Fibroblast of pulmonary artery (primary cell): ENCODE measurements around the gene MAP3K2.
"Not testable (repeated sequence)": the region's sequence is repeated elsewhere in the genome, so short reads cannot be mapped to it uniquely, and the experiment has no call there.

ENCODE experiments used
- DNase-seq: peaks from one replicate; pipeline ENCODE4 v3.0.0-alpha.2; 2010; ENCODE audit warnings: low read depth
- H3K4me3 ChIP-seq: replicated peaks from 2 replicates; pipeline ENCODE4 v1.5.1; 2011; ENCODE audit warnings: low read depth, mild to moderate bottlenecking, control low read depth, low read length, moderate library complexity
- TF ChIP-seq, protein P1 (sequence below): IDR thresholded peaks from 2 replicates; pipeline ENCODE4 v1.5.1; 2011; ENCODE audit warnings: mild to moderate bottlenecking, control low read depth, low read length, inconsistent platforms; ENCODE audit errors: missing control alignments

Gene MAP3K2

DNA sequence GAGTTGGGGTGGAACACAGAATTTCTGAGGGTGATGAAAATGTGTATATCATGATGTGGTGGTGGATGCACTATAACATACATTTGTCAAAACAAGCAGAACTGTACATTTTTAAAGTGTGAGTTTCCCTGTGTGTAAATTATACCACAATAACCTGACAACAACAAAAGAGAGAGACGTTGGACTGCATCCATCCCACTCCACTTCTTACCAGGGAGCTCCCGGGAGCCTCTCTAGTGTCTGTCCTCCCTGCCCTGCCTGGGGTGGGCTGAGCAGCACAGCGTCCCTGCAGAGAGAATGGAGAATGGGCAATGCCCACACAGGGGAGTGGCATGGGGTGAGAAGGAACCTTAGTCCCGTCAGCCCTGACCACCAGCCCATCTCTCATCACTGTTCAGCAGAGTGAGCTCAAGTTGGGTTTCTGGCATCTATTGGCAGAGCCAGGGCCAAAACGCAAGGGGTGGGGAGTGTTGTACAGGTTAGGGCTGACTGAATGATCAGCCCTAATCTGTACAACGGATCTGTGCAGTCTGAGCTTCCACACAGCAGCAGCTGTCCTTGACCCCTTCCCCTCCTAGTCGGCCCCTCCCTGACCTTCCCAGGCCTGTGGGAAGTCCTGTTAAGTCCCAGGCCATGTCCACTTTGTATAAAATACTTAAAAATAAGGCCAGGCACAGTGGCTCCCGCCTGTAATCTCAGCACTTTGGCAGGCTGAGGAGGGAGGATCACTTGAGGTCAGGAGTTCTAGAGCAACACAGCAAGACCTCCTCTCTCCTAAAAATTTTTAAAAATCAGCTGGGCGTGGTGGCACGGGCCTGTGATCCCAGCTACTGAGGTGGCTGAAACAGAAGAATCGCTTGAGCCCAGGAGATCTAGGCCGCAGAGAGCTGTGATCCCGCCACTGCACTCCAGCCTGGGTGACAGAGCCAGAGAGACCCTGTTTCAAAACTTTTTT, 27.1 kb upstream of the MAP3K2 start:
- DNase-seq = no peak
- no peak overlapping the region for H3K4me3 ChIP-seq
- TF ChIP-seq, protein P1, sequence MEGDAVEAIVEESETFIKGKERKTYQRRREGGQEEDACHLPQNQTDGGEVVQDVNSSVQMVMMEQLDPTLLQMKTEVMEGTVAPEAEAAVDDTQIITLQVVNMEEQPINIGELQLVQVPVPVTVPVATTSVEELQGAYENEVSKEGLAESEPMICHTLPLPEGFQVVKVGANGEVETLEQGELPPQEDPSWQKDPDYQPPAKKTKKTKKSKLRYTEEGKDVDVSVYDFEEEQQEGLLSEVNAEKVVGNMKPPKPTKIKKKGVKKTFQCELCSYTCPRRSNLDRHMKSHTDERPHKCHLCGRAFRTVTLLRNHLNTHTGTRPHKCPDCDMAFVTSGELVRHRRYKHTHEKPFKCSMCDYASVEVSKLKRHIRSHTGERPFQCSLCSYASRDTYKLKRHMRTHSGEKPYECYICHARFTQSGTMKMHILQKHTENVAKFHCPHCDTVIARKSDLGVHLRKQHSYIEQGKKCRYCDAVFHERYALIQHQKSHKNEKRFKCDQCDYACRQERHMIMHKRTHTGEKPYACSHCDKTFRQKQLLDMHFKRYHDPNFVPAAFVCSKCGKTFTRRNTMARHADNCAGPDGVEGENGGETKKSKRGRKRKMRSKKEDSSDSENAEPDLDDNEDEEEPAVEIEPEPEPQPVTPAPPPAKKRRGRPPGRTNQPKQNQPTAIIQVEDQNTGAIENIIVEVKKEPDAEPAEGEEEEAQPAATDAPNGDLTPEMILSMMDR = no peak

DNA sequence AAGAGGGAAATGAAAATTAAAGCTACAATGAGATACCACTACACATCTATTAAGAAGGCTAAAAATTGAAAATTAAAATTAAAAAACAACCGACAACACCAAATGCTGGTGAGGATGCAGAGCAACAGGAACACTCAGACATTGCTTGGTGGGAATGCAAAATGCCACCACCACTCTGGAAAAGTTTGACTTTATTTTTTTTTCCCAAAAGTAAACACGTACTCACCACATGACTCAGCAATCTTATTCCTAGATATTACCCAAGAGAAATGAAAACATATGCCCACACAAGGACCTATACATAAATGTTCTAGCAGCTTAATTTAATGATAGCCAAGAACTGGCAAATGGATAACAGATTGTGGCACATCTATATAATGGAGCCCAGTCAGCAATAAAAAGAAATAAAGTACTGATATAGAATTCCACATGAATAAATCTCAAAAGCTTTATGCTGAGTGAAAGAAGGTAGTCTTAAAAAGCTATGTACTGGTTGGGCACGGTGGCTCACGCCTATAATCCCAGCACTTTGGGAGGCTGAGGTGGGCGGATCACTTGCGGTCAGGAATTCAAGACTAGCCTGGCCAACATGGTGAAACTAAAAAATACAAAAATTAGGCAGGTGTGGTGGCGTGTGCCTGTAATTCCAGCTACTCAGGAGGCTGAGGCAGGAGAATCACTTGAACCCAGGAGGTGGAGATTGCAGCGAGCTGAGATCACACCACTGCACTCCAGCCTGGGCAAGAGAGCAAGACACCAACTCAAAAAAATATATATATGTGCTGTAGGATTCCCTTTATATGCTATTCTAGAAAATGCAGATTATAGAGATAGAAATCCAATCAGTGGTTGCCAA, 26.2 kb upstream of the MAP3K2 start:
- peak; percentile 71 for DNase-seq
- no peak overlapping the region for H3K4me3 ChIP-seq
- TF ChIP-seq, protein P1 = no peak

DNA sequence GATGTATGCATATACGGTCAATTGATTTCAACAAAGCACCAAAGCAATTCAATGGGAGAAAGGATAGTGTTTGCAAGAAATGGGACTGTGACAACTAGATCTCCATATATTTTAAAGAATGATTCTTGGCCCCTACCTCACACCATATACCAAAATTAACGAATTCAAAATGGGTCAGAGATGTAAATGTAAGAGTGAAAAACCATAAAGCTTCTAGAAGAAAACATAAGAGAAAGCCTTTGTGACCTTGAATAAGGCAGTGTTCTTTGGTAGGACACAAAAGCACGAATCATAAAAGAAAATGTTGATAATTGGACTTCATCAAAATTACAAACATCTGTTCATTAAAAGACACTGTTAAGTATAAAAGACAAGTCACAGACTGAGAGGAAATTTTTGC, 25.4 kb upstream of the MAP3K2 start:
- no peak for DNase-seq
- no peak overlapping the region for H3K4me3 ChIP-seq
- TF ChIP-seq, protein P1 = no peak

DNA sequence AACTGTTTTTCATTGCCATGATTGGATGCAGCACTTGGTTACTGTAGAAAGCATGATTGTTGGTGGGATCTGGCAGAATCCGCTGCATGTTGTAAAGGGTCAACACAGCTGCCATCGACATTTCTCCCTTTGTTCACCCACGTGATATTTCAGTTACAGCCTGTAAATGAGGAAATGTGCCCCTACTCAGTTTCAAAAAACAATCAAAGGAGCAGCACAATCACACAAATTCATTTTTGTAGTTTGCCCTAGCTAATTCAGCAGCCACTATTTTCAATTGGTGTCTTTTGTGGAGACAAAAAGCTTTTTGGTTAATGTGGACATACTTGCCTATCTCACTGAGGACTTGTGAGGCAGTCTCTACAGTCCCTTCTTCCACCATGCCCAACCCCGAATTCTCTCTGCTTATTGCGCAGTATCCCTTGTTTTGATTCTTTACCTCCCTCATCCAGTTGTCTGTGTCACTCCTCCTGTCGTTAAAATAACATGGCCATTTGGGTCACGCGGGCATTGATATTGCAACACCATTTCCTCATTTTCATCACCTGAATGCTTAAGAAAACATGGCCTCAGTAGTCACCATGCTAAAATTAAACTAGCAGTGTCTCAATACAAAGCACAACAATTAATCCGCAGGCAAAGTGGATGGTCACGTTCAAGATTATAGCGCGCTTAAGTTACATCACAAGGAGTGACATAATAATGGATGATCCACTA, 24.0 kb upstream of the MAP3K2 start:
- H3K4me3 ChIP-seq = no peak overlapping the region
- no peak for DNase-seq
- TF ChIP-seq, protein P1 = no peak

DNA sequence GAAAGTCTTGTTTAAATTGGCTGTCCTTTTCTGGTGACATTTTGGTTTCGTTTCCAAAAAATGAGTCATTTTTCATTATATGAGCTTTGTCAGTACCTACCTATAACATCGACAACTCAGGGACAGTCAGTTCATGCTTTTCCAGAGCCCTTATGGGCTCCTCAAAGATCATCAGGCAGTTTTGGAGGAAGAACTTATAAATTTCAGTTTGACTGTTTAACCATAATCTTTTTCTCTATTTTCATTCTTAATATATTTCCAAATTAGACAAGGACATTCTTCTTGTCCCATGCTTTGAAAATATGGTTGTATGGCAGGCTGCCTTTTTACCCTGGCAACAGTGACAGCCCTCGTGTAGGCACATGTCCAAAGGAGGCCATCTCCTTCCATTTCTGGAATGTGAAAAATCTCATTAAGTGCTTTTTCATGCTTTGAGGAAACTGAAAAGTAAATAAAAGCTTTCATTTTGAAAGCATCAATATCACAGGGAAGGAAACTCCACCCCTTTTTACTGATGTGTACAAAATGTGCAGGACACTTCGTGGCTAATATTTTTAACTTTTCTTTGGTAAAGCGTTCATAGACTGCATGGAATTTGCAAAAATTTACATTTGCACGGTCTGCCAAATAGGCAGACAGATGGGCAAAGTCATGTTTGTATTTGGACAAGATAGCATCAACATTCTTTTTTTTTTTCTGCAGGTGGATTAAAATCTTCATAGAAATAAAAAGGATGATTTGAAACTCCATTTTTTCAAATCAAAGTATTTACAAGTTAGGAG, 23.3 kb upstream of the MAP3K2 start:
- peak; percentile 69 for DNase-seq
- TF ChIP-seq, protein P1 = no peak

DNA sequence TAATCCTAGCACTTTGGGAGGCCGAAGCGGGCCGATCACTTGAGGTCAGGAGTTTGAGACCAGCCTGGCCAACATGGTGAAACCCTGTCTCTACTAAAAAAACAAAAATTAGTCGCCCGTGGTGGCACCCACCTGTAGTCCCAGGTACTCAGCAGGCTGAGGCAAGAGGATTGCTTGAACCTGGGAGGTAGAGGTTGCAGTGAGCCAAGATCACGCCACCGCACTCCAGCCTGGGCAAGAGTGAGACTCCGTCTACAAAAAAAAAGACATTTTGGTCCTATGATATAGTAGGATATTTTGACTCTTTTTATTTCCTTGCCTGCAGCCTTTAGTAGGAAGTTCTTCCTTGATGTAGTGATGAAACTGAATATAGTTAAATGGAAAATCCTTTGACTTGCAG, 21.9 kb upstream of the MAP3K2 start:
- H3K4me3 ChIP-seq, DNase-seq: not testable (repeated sequence)

More for the DNA sequence above, 23.3 kb upstream of the MAP3K2 start:
- no peak overlapping the region for H3K4me3 ChIP-seq
